ENCODE results near the gene OR2H1.

Gene OR2H1

GRCh38 chr6:29483186-29483585 is 26.2 kb downstream of the OR2H1 start:
- TF ChIP-seq CTCF (IDR thresholded peaks at IDR 0.05; ENCODE audit: borderline replicate concordance, insufficient read depth, low read depth, low read length): no peak
- H3K4me3 ChIP-seq (ENCODE audit: low read depth, low read length): no peak overlapping the region

- no peak overlapping the region for H3K4me3 ChIP-seq (ENCODE audit: low read depth, low read length)
- no peak for TF ChIP-seq CTCF (IDR thresholded peaks at IDR 0.05; ENCODE audit: borderline replicate concordance, insufficient read depth, low read depth, low read length)
Observed at GRCh38 chr6:29483735-29484134, 26.8 kb downstream of the OR2H1 start.

- H3K4me3 ChIP-seq (ENCODE audit: low read depth, low read length): no peak overlapping the region
- no peak for TF ChIP-seq CTCF (IDR thresholded peaks at IDR 0.05; ENCODE audit: borderline replicate concordance, insufficient read depth, low read depth, low read length)
Observed at GRCh38 chr6:29486577-29486976, 29.6 kb downstream of the OR2H1 start.

- no peak for TF ChIP-seq CTCF (IDR thresholded peaks at IDR 0.05; ENCODE audit: borderline replicate concordance, insufficient read depth, low read depth, low read length)
- no peak overlapping the region for H3K4me3 ChIP-seq (ENCODE audit: low read depth, low read length)
Observed at GRCh38 chr6:29487131-29487530, 30.2 kb downstream of the OR2H1 start.

- H3K4me3 ChIP-seq (ENCODE audit: low read depth, low read length): no peak within 1 kb of the TSS
Observed at GRCh38 chr6:29487660-29488059, 30.7 kb downstream of the OR2H1 start, which contains the start of gene MAS1L. Gene MAS1L, minus strand, starts transcription at chr6:29487956. Its CDS starts 54 bp downstream, at chr6:29487902.

GRCh38 chr6:29488874-29489273 is 31.9 kb downstream of the OR2H1 start:
- no peak for TF ChIP-seq CTCF (IDR thresholded peaks at IDR 0.05; ENCODE audit: borderline replicate concordance, insufficient read depth, low read depth, low read length)

More at GRCh38 chr6:29487660-29488059, 30.7 kb downstream of the OR2H1 start, which contains the start of gene MAS1L:
- TF ChIP-seq CTCF (IDR thresholded peaks at IDR 0.05; ENCODE audit: borderline replicate concordance, insufficient read depth, low read depth, low read length): no peak

GRCh38 chr6:29489286-29489685 is 32.3 kb downstream of the OR2H1 start:
- no peak overlapping the region for H3K4me3 ChIP-seq (ENCODE audit: low read depth, low read length)
- no peak for TF ChIP-seq CTCF (IDR thresholded peaks at IDR 0.05; ENCODE audit: borderline replicate concordance, insufficient read depth, low read depth, low read length)

More at GRCh38 chr6:29488874-29489273, 31.9 kb downstream of the OR2H1 start:
- H3K4me3 ChIP-seq (ENCODE audit: low read depth, low read length): no peak overlapping the region
